Measurements from ENCODE around the gene STK16. TPM values are rescaled to one million over a fixed set of nuclear protein-coding genes. Genes with fewer than 3 reads are reported as not detected.

Gene STK16
- total and polyA plus RNA-seq, 2 of the 13 experiments (the other 11 are each of a cell fraction or from before 2014, with no cell fraction given) = 28.0 to 50.9 TPM

GRCh38 chr2:219298759-219299371 is 53.6 kb downstream of the STK16 start:
- Histone ChIP-seq H3K4me3 (replicated peaks in 1 of 3; ENCODE audit: insufficient read depth in 1 of 3, low read depth in 2 of 3, low read length in 3 of 3) (peak overlapping the region; percentile 27 to 76 (median 45); a peak in 5 of 6 replicates), H3K9ac (ENCODE audit: insufficient read depth, low read depth, low read length) (peak overlapping the region; percentile 27; the same call in 1 of the 2 replicates), H3K36me3 (replicated peaks in 1 of 2; ENCODE audit: control insufficient read depth in 1 of 2, insufficient read depth in 2 of 2, low read length in 2 of 2) (no peaks in the 10 kb centered on the region), H3K4me1 (ENCODE audit: insufficient read depth, low read length) (peaks cover 36% of the 10 kb centered on the region), H3K9me3 (ENCODE audit: low read length) (no peaks in the 10 kb centered on the region), H3K27me3 (ENCODE audit: control insufficient read depth in 1 of 2, insufficient read depth in 2 of 2, low read length in 2 of 2) (peaks cover 12 to 74% of the 10 kb centered on the region in 2 experiments), H3K79me2 (ENCODE audit: insufficient read depth, low read length) (no peaks in the 10 kb centered on the region), H2AFZ (ENCODE audit: low read length) (peak overlapping the region; percentile 98), H3K4me2 (ENCODE audit: low read depth, low read length) (peak overlapping the region; percentile 99), H4K20me1 (ENCODE audit: insufficient read depth, low read length) (no peaks in the 10 kb centered on the region; the same call in 1 of the 2 replicates), H3K27ac (ENCODE audit: extremely low read length, insufficient read depth, low read length) (no peak overlapping the region)
- BruUV-seq (replicated peaks) = no TSS peak
- FAIRE-seq (peak; percentile 98), DNase-seq (ENCODE audit: low spot score) (peak; percentile 68), ATAC-seq (peak; percentile 70)
- intact Hi-C loops (cut with micrococcal nuclease; ENCODE audit: unreplicated experiment) = loop anchor here (1.0 to 10.0 kb wide), 4 partner anchors 122 to 242 kb away; partner anchors contain the start of gene CNPPD1
- 18% methylated on average over 15 of the region's 15 CpGs for WGBS (ENCODE audit: low lambda C conversion rate)
- ChIA-PET POLR2A (interaction anchor here (0.7 to 1.4 kb wide), 2 partner anchors 40 to 50 kb away, joined by 3 read pairs; no protein-coding TSS in a partner anchor), CTCF (ENCODE audit: low intra/inter-chr PET ratio, low total read pairs) (interaction anchor here (0.8 to 2.9 kb wide), 6 partner anchors 21 to 241 kb away, joined by 3 to 28 read pairs (median 8); partner anchors contain the start of genes ANKZF1, ATG9A, DNAJB2 and NHEJ1)
- in situ Hi-C loops (cut with HindIII; ENCODE audit: extremely low pct_ligation_motif_present, low pct_unique_long_range_greater_than_20kb) = loop anchor here (5.0 kb wide), 1 partner anchor 127 kb away; the partner anchor contains the start of gene SLC23A3
- no peak for TF ChIP-seq JUND (CRISPR knock-in tag; IDR thresholded peaks at IDR 0.05)
- peak; percentile 59; the same call in 1 of the 2 replicates for TF ChIP-seq MEF2D (CRISPR knock-in tag; IDR thresholded peaks at IDR 0.05)
- 0 out of 2 replicates have a peak, but pooled peaks have one; percentile 48 for TF ChIP-seq ZNF567 (CRISPR knock-in tag; IDR thresholded peaks at IDR 0.05; ENCODE audit: borderline replicate concordance)
- TF ChIP-seq DDIT3 (CRISPR knock-in tag; IDR thresholded peaks at IDR 0.05) = no peak
- peak; percentile 70; the same call in 1 of the 2 replicates for TF ChIP-seq ZNF230 (CRISPR knock-in tag; IDR thresholded peaks at IDR 0.05)
- TF ChIP-seq ZKSCAN5 (CRISPR knock-in tag; IDR thresholded peaks at IDR 0.05) = no peak
- TF ChIP-seq, protein P1, sequence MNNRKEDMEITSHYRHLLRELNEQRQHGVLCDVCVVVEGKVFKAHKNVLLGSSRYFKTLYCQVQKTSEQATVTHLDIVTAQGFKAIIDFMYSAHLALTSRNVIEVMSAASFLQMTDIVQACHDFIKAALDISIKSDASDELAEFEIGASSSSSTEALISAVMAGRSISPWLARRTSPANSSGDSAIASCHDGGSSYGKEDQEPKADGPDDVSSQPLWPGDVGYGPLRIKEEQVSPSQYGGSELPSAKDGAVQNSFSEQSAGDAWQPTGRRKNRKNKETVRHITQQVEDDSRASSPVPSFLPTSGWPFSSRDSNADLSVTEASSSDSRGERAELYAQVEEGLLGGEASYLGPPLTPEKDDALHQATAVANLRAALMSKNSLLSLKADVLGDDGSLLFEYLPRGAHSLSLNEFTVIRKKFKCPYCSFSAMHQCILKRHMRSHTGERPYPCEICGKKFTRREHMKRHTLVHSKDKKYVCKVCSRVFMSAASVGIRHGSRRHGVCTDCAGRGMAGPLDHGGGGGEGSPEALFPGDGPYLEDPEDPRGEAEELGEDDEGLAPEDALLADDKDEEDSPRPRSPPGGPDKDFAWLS (CRISPR knock-in tag; IDR thresholded peaks at IDR 0.05; ENCODE audit: borderline replicate concordance) = no peak
- TF ChIP-seq PAX8 (CRISPR knock-in tag; IDR thresholded peaks at IDR 0.05; ENCODE audit: borderline replicate concordance) = 0 out of 2 replicates have a peak, but pooled peaks have one; percentile 34
- TF ChIP-seq HIVEP1 (CRISPR knock-in tag; IDR thresholded peaks at IDR 0.05) = peak; percentile 11; the same call in 1 of the 2 replicates
- no peak for TF ChIP-seq KDM1A (CRISPR knock-in tag; IDR thresholded peaks at IDR 0.05)
- TF ChIP-seq ZNF784 (CRISPR knock-in tag; IDR thresholded peaks at IDR 0.05; ENCODE audit: borderline replicate concordance) = 0 out of 2 replicates have a peak, but pooled peaks have one; percentile 43
- TF ChIP-seq, protein P2, sequence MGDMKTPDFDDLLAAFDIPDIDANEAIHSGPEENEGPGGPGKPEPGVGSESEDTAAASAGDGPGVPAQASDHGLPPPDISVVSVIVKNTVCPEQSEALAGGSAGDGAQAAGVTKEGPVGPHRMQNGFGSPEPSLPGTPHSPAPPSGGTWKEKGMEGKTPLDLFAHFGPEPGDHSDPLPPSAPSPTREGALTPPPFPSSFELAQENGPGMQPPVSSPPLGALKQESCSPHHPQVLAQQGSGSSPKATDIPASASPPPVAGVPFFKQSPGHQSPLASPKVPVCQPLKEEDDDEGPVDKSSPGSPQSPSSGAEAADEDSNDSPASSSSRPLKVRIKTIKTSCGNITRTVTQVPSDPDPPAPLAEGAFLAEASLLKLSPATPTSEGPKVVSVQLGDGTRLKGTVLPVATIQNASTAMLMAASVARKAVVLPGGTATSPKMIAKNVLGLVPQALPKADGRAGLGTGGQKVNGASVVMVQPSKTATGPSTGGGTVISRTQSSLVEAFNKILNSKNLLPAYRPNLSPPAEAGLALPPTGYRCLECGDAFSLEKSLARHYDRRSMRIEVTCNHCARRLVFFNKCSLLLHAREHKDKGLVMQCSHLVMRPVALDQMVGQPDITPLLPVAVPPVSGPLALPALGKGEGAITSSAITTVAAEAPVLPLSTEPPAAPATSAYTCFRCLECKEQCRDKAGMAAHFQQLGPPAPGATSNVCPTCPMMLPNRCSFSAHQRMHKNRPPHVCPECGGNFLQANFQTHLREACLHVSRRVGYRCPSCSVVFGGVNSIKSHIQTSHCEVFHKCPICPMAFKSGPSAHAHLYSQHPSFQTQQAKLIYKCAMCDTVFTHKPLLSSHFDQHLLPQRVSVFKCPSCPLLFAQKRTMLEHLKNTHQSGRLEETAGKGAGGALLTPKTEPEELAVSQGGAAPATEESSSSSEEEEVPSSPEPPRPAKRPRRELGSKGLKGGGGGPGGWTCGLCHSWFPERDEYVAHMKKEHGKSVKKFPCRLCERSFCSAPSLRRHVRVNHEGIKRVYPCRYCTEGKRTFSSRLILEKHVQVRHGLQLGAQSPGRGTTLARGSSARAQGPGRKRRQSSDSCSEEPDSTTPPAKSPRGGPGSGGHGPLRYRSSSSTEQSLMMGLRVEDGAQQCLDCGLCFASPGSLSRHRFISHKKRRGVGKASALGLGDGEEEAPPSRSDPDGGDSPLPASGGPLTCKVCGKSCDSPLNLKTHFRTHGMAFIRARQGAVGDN (CRISPR knock-in tag; IDR thresholded peaks at IDR 0.05) = peak; percentile 84
- peak; percentile 75; the same call in 1 of the 2 replicates for TF ChIP-seq ZNF788 (CRISPR knock-in tag; IDR thresholded peaks at IDR 0.05; ENCODE audit: borderline replicate concordance)
- TF ChIP-seq, protein P3, sequence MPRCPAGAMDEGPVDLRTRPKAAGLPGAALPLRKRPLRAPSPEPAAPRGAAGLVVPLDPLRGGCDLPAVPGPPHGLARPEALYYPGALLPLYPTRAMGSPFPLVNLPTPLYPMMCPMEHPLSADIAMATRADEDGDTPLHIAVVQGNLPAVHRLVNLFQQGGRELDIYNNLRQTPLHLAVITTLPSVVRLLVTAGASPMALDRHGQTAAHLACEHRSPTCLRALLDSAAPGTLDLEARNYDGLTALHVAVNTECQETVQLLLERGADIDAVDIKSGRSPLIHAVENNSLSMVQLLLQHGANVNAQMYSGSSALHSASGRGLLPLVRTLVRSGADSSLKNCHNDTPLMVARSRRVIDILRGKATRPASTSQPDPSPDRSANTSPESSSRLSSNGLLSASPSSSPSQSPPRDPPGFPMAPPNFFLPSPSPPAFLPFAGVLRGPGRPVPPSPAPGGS (CRISPR knock-in tag; IDR thresholded peaks at IDR 0.05) = peak; percentile 86; the same call in 1 of the 2 replicates
